MM.1S (cell line): Measurements from ENCODE around the gene GPR62.

Source experiments
- CTCF ChIP-seq: fragments of 300-600 bp; sonication (generic); IDR thresholded peaks from 2 replicates; pipeline ENCODE4 v1.5.1; 2016; ENCODE audit warnings: antibody characterized with exemption, low read length, mixed read lengths
- EZH2 ChIP-seq: fragments of 300-600 bp; sonication (generic); optimal IDR thresholded peaks from 2 replicates; pipeline ENCODE3; 2017; ENCODE audit warnings: low read depth, mild to moderate bottlenecking, antibody characterized with exemption, low read length, mixed read lengths
- EZH2phosphoT487 ChIP-seq: fragments of 300-600 bp; sonication (generic); IDR thresholded peaks from 2 replicates; pipeline ENCODE4 v1.6.1; 2018; ENCODE audit warnings: antibody characterized with exemption, low read length

GRCh38 chr3:51944451-51945021, 10.6 kb upstream of the GPR62 start:
- TF ChIP-seq CTCF, result no peak
- TF ChIP-seq EZH2, result no peak
- TF ChIP-seq EZH2phosphoT487, result no peak
